Adrenal gland (tissue), 5 donors: Measurements from ENCODE around the gene PTPN14.

Experiments used
- POLR2A ChIP-seq, 2 donors: fragments of 450-650 bp; IDR thresholded peaks; one replicate each; pipeline ENCODE4 v1.6.1; 2017; ENCODE audit warnings: antibody characterized with exemption in 2 of 2, mild to moderate bottlenecking in 2 of 2, moderate library complexity in 1 of 2
- TF ChIP-seq, protein P1 (sequence below), 6 experiments: fragments of 450-650 bp in 4 of 6; fragments of 200-600 bp in 2 of 6; sonication (generic) in 1 of 6; IDR thresholded peaks; 1 replicate in 5 of 6; 2 replicates in 1 of 6; pipeline versions ENCODE4 v1.5.1 to v1.8.0; 2016 to 2021; ENCODE audit warnings: antibody characterized with exemption in 6 of 6, mild to moderate bottlenecking in 2 of 6, moderate library complexity in 1 of 6
- donor health status: DM: no; HTN: no; CAD: no.

DNA sequence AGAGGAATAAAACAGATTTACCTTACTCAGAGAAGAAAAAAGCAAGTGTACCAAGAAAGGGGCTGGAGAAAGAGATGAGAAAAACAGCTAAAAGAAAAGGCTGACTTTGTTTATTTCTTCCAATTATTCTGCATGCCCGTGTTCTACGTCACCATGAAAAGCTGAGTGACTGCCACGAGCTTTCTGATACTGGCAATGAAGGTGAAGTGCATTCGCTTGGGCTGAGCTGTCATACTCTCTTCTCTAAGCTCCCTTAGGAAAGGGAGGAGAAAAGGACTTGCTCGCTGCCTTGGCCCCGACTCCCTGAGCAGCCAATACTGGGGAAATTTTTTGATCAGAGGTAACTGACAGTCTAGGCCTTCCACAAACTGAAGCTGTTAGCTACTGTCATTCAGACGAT is 165.1 kb downstream of the PTPN14 start:
- TF ChIP-seq, protein P1, sequence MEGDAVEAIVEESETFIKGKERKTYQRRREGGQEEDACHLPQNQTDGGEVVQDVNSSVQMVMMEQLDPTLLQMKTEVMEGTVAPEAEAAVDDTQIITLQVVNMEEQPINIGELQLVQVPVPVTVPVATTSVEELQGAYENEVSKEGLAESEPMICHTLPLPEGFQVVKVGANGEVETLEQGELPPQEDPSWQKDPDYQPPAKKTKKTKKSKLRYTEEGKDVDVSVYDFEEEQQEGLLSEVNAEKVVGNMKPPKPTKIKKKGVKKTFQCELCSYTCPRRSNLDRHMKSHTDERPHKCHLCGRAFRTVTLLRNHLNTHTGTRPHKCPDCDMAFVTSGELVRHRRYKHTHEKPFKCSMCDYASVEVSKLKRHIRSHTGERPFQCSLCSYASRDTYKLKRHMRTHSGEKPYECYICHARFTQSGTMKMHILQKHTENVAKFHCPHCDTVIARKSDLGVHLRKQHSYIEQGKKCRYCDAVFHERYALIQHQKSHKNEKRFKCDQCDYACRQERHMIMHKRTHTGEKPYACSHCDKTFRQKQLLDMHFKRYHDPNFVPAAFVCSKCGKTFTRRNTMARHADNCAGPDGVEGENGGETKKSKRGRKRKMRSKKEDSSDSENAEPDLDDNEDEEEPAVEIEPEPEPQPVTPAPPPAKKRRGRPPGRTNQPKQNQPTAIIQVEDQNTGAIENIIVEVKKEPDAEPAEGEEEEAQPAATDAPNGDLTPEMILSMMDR (IDR thresholded peaks at IDR 0.05), result no peak
- TF ChIP-seq POLR2A (IDR thresholded peaks at IDR 0.05), result no peak
